Activated naive CD4-positive, alpha-beta T cell treated with anti-CD3 and anti-CD28 coated beads, Interleukin-2, amount 50 U/mL, for 72 hours (primary cell): ENCODE measurements around the gene VAMP4. TPM values are rescaled to one million over a fixed set of nuclear protein-coding genes. Genes with fewer than 3 reads are reported as not detected.
"Not testable (repeated sequence)": the region's sequence is repeated elsewhere in the genome, so short reads cannot be mapped to it uniquely, and the experiment has no call there.

Source experiments
- ATAC-seq, 2 donors: fragments of 150-1000 bp; cut with Tn5 transposase; 2 replicates each; pipeline ENCODE4 v1.10.0; 2021; ENCODE audit warnings: mild to moderate bottlenecking in 2 of 2, moderate library complexity in 2 of 2
- DNase-seq, 2 donors: peaks; one replicate each; pipeline ENCODE4 v3.0.0; 2021 to 2022; ENCODE audit warnings: low spot score in 2 of 2
- H3K27ac Mint-ChIP-seq, 2 donors: one replicate each; pipeline ENCODE4 v1.8.0; 2022; ENCODE audit warnings: mild to moderate bottlenecking in 2 of 2, mixed read lengths in 2 of 2
- H3K36me3 Mint-ChIP-seq, 2 donors: one replicate each; pipeline ENCODE4 v1.8.0; 2022; ENCODE audit warnings: mixed read lengths in 2 of 2
- H3K9me3 Mint-ChIP-seq, 2 donors: one replicate each; pipeline ENCODE4 v1.8.0; 2022; ENCODE audit warnings: mixed read lengths in 2 of 2
- total RNA-seq, 2 donors: library from RNA; stranded (reverse); gene quantifications; one replicate each; pipeline ENCODE4 v1.2.3, GENCODE V29; 2022

Gene VAMP4
- total RNA-seq, 2 donors from 2014 or later: 6.8 to 11.9 TPM

DNA sequence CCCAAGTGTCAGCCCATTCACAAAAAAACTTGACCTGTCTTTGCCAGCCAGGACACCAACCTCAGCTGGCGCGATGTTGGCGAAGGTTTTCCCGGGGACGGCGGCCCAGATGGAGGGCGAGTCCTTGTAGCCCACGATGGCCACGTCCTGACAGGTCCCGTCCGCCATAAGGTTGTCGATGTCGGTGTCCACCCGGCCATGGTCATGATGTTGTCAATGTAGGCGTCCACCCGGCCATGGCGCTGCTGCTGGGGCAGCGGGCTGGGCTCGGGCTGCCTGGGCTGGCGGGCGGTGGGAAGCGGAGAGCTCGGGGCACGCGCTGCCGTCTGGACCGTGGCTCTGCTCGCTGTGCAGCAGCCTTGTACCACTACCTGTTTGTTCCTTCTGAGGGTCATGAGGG, 71.1 kb downstream of the VAMP4 start:
- no peaks in the 10 kb centered on the region for H3K9me3 Mint-ChIP-seq
- DNase-seq (no peak), ATAC-seq (no peak)
- no peak overlapping the region for H3K27ac Mint-ChIP-seq
- no peaks in the 10 kb centered on the region for H3K36me3 Mint-ChIP-seq

- Mint-ChIP-seq H3K36me3 (no peaks in the 10 kb centered on the region), H3K9me3 (no peaks in the 10 kb centered on the region), H3K27ac (no peak overlapping the region)
- DNase-seq: no peak
- ATAC-seq: no peak
Measured at GRCh38 chr1:171668372-171668771, 73.5 kb downstream of the VAMP4 start.

- no peak for DNase-seq
- no peaks in the 10 kb centered on the region for H3K9me3 Mint-ChIP-seq
- H3K27ac Mint-ChIP-seq: no peak overlapping the region
- no peak for ATAC-seq
- H3K36me3 Mint-ChIP-seq: no peaks in the 10 kb centered on the region
Measured at GRCh38 chr1:171666114-171666769, 75.6 kb downstream of the VAMP4 start.

- ATAC-seq: no peak
- no peaks in the 10 kb centered on the region for H3K36me3 Mint-ChIP-seq
- H3K27ac Mint-ChIP-seq: no peak overlapping the region
- H3K9me3 Mint-ChIP-seq: no peaks in the 10 kb centered on the region
- no peak for DNase-seq
Measured at GRCh38 chr1:171664976-171665375, 76.9 kb downstream of the VAMP4 start.

DNA sequence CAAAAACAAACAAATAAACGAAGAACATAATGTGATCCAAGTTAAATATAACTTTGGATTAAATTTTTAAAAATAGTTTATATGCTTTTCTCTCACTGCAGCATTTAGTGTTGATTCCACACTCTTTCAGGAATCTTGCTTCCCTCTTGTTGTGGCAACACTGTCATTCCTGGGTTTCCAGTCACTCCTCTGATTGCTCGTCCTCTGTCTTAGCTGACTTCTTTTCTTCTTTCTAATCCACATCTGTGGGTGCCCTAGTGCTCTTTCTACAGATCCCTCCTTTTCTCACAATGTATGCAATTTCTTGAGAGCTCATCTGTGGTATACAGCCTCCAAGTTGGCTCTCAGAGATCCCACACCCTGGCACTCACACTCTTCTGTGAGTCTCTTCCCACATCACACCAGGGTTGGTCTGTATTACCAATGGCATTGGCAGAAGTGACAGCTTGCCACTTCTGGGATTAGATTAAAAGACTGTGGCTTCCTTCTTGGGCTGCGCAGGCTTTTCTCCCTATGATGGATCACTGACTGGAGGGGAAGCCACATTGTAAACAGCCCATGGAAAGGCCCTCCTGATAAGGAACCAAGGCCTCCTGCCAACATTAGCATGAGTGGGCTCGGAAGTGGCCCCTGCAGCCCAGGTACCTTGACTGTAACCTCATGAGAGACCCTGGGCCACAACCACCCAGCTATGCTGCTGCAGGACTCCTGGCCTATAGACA, 77.8 kb downstream of the VAMP4 start:
- Mint-ChIP-seq H3K9me3 (no peaks in the 10 kb centered on the region), H3K36me3 (no peaks in the 10 kb centered on the region), H3K27ac (no peak overlapping the region)
- no peak for DNase-seq
- no peak for ATAC-seq

DNA sequence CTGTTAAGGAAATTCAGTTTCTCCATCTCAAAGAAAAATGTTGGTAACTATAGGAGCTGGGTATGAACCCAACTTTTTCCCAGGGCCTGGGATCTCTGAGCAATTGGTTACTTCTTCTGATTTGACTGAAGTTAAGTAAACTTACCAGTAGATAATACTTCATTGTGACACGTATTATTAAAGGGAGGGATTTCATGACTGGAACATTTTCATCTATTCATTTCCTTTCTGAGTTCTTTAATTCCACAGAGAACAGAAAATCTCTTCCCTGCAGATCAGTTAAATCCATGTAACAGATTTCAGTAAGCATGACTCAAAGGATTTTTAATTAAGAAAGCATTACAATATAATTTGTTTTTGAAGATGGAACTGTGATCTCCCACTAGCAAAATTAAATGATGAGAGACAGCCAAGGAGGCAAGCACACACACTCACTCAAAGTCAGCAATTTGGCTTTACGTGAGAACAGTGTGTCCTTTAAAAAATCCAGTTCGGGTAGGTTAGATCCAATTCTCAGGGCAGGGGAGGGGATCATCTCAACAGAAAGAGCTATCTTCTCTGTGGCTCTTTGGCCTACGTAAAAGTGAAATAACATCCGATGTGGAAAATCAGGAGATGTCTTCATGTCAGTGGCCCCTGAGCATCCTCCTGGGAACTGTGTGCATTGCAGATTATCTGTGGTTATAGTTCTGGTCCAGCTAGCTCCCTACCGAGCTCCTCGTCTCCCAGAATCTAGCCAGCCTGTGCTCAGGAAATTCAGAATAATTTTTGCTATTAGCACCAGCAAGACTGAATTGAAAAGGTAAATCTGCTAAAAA, 78.6 kb downstream of the VAMP4 start:
- no peak overlapping the region for H3K27ac Mint-ChIP-seq
- DNase-seq (no peak), ATAC-seq (no peak)

GRCh38 chr1:171661076-171661650, 80.7 kb downstream of the VAMP4 start:
- H3K36me3 Mint-ChIP-seq: no peaks in the 10 kb centered on the region
- no peaks in the 10 kb centered on the region for H3K9me3 Mint-ChIP-seq
- DNase-seq: no peak
- ATAC-seq: no peak
- H3K27ac Mint-ChIP-seq: no peak overlapping the region

More for the DNA sequence above, 78.6 kb downstream of the VAMP4 start:
- Mint-ChIP-seq H3K9me3 (no peaks in the 10 kb centered on the region), H3K36me3 (no peaks in the 10 kb centered on the region)

- H3K9me3 Mint-ChIP-seq: not testable (repeated sequence)
- H3K27ac Mint-ChIP-seq: peak overlapping the region in 1 of 2 donors; percentile 58
Measured at GRCh38 chr1:171656206-171656605, 85.7 kb downstream of the VAMP4 start.

DNA sequence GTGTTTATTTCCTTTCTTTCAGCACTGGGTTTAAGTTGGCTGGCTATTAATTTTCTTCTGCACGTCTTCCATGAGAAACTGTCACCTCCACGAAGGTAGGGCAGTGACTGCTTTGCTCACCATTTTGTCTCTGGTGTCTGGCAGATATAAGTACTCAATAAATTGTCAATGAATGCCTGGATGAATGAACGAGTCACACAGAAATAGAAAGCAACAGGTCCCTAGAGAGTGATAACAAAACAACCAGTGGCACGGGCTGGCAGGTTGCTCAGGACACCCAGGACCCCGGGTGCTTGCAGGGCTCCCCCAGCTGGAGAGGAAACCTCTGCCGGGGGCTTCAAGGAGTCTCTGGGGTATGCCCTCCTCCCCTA, 86.1 kb downstream of the VAMP4 start:
- H3K9me3 Mint-ChIP-seq: no peaks in the 10 kb centered on the region
- peak overlapping the region in 1 of 2 donors; percentile 58 for H3K27ac Mint-ChIP-seq
- ATAC-seq (peak; percentile 11 to 46), DNase-seq (no peak)
- no peaks in the 10 kb centered on the region for H3K36me3 Mint-ChIP-seq

More at GRCh38 chr1:171656206-171656605, 85.7 kb downstream of the VAMP4 start:
- DNase-seq, ATAC-seq, H3K36me3 Mint-ChIP-seq: not testable (repeated sequence)

DNA sequence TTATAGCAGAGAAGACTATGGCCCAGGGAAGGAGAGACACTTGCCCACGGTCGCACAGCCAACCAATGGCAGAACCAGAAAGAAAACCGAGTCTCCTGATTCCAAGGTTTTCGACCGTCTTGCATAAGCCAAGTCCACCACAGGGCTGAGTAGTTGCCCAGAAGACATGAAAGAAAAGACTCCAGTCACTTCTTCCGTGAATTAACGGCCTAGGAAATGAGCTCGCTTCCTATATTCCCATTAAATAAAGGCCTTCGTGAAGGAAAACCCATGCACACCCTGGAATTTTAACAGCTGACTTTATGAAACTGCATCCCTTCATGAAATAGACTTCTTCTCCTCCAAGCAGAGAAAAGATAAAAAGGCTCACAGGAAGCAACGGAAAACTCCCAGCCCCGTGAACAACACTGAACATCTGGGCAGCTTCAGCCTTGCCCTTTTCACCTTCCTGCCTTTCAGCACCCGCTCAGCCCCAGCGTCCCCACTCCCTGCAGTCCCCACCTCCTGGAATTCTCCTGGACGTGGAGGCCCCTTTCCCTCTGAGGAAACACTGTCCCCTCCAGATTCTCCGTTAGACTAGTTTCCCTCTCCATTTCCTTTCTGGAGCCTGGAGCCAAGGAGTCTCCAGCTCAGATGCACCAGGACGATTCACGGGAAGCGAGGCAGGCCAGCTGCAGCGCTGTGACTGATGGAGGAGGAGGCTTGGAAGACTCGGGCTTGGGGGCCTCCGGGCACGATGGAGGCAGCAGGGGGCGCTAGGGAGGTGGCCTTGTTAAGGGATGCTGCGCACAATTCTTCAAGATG, 86.7 kb downstream of the VAMP4 start:
- H3K36me3 Mint-ChIP-seq: no peaks in the 10 kb centered on the region
- H3K27ac Mint-ChIP-seq: peak overlapping the region in 1 of 2 donors; percentile 58
- DNase-seq (peak; percentile 64 to 84), ATAC-seq (peak; percentile 88 to 91)
- no peaks in the 10 kb centered on the region for H3K9me3 Mint-ChIP-seq

- Mint-ChIP-seq H3K27ac (peak overlapping the region in 1 of 2 donors; percentile 58), H3K36me3 (no peaks in the 10 kb centered on the region), H3K9me3 (no peaks in the 10 kb centered on the region)
- ATAC-seq (no peak), DNase-seq (no peak)
Measured at GRCh38 chr1:171654201-171654941, 87.5 kb downstream of the VAMP4 start.

- no peaks in the 10 kb centered on the region for H3K9me3 Mint-ChIP-seq
- ATAC-seq (no peak), DNase-seq (no peak)
- no peak overlapping the region for H3K27ac Mint-ChIP-seq
- H3K36me3 Mint-ChIP-seq: no peaks in the 10 kb centered on the region
Measured at GRCh38 chr1:171653796-171654195, 88.1 kb downstream of the VAMP4 start.

DNA sequence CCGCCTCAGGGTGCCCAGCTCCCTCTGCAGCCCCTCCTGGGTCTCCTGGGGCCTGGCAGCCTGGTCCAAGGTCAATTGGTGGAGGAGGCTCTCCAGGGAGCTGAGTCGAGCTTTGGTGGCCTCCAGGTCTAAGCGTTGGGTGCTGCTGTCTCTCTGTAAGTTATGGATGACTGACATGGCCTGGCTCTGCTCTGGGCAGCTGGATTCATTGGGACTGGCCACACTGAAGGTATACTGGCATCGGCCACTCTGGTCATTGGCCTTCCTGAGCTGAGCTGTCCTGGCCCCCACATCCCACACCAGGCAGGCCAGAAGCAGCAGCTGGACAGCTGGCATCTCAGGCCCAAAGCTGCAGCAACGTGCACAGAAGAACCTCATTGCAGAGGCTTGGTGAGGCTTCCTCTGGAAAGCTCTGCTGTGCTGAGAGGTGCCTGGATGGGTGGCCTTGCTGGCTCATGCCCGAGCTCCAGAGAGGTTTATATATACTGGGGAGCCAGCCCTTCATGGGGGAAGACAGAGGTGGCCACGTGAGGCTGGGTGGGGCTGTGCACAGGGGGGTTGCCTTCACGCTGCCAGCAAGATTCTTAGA, 89.5 kb downstream of the VAMP4 start, which contains the start of gene MYOC:
Gene MYOC (minus strand): TSS at position 455 of the 589 bp plus-strand sequence. CDS start 77 bp downstream, at position 378.
- ATAC-seq: no peak
- H3K36me3 Mint-ChIP-seq: no peaks in the 10 kb centered on the region
- H3K27ac Mint-ChIP-seq: no peak within 1 kb of the TSS
- no peak for DNase-seq
- no peaks in the 10 kb centered on the region for H3K9me3 Mint-ChIP-seq
